Mesenchymal stem cell (in vitro differentiated cells and primary cell): ENCODE measurements around the gene MCTP2.
"Not testable (repeated sequence)": the region's sequence is repeated elsewhere in the genome, so short reads cannot be mapped to it uniquely, and the experiment has no call there.

Source experiments
- DNase-seq: peaks from one replicate; pipeline ENCODE4 v3.0.0-alpha.2; 2013
- H2AFZ ChIP-seq: one replicate; pipeline ENCODE4 v1.6.1; 2013; ENCODE audit warnings: low read depth, mild to moderate bottlenecking, control low read depth, inconsistent platforms, low read length, moderate library complexity
- H2AK5ac ChIP-seq: 2 replicates; pipeline ENCODE4 v1.6.1; 2013; ENCODE audit warnings: low read length, moderate library complexity, mild to moderate bottlenecking, inconsistent platforms; ENCODE audit not compliant: severe bottlenecking
- H2BK120ac ChIP-seq: one replicate; pipeline ENCODE4 v1.6.1; 2013; ENCODE audit warnings: low read depth, mild to moderate bottlenecking, inconsistent platforms, low read length, moderate library complexity
- H2BK12ac ChIP-seq, 2 experiments: one replicate each; pipeline ENCODE4 v1.6.1; 2013; ENCODE audit warnings: inconsistent platforms in 2 of 2, low read length in 2 of 2, mild to moderate bottlenecking in 2 of 2, moderate library complexity in 2 of 2, control low read depth in 1 of 2
- H2BK15ac ChIP-seq: one replicate; pipeline ENCODE4 v1.6.1; 2013; ENCODE audit warnings: mild to moderate bottlenecking, low read depth, inconsistent platforms; ENCODE audit not compliant: poor library complexity, severe bottlenecking
- H2BK5ac ChIP-seq: 2 replicates; pipeline ENCODE4 v1.6.1; 2013; ENCODE audit warnings: low read depth, mild to moderate bottlenecking, low read length, control low read depth, inconsistent platforms; ENCODE audit not compliant: poor library complexity, severe bottlenecking
- H3K14ac ChIP-seq, 2 experiments: one replicate each; pipeline ENCODE4 v1.6.1; 2013; ENCODE audit warnings: inconsistent platforms in 2 of 2, low read length in 2 of 2, control low read depth in 1 of 2, mild to moderate bottlenecking in 1 of 2, moderate library complexity in 1 of 2
- H3K18ac ChIP-seq, 2 experiments: one replicate each; pipeline ENCODE4 v1.6.1; 2013; ENCODE audit warnings: inconsistent platforms in 2 of 2, low read length in 2 of 2, control low read depth in 1 of 2, low read depth in 1 of 2, mild to moderate bottlenecking in 1 of 2
- H3K23ac ChIP-seq, 2 experiments: one replicate each; pipeline ENCODE4 v1.6.1; 2013; ENCODE audit warnings: inconsistent platforms in 2 of 2, low read length in 2 of 2, mild to moderate bottlenecking in 2 of 2, moderate library complexity in 2 of 2, control low read depth in 1 of 2
- H3K27ac ChIP-seq: 2 replicates; pipeline ENCODE4 v1.5.1; 2013; ENCODE audit warnings: mild to moderate bottlenecking, moderate library complexity, low read length, control low read depth, inconsistent platforms; ENCODE audit not compliant: poor library complexity, severe bottlenecking
- H3K27me3 ChIP-seq, 2 experiments: 2 replicates each; pipeline versions ENCODE4 v1.6.1 to v1.7.0; 2013; ENCODE audit warnings: low read length in 2 of 2, mild to moderate bottlenecking in 2 of 2, moderate library complexity in 2 of 2, control low read depth in 1 of 2, inconsistent platforms in 1 of 2; ENCODE audit not compliant: control insufficient read depth in 1 of 2, insufficient read depth in 1 of 2
- H3K36me3 ChIP-seq, 2 experiments: 2 replicates each; pipeline versions ENCODE4 v1.6.1 to v1.7.0; 2013; ENCODE audit warnings: low read length in 2 of 2, control low read depth in 1 of 2, inconsistent platforms in 1 of 2, low read depth in 1 of 2, mild to moderate bottlenecking in 1 of 2; ENCODE audit not compliant: insufficient read depth in 2 of 2, control insufficient read depth in 1 of 2
- H3K4ac ChIP-seq, 2 experiments: one replicate each; pipeline ENCODE4 v1.6.1; 2013; ENCODE audit warnings: inconsistent platforms in 2 of 2, low read length in 2 of 2, mild to moderate bottlenecking in 2 of 2, moderate library complexity in 2 of 2, control low read depth in 1 of 2, low read depth in 1 of 2
- H3K4me1 ChIP-seq: 2 replicates; pipeline ENCODE4 v1.6.1; 2013; ENCODE audit warnings: low read depth, low read length, control low read depth; ENCODE audit not compliant: control insufficient read depth, insufficient read depth
- H3K4me2 ChIP-seq: 2 replicates; pipeline ENCODE4 v1.6.1; 2013; ENCODE audit warnings: low read length, mild to moderate bottlenecking, inconsistent platforms; ENCODE audit not compliant: poor library complexity, severe bottlenecking
- H3K4me3 ChIP-seq, 2 experiments: 2 replicates each; pipeline versions ENCODE4 v1.5.1 to v1.7.0; 2013; ENCODE audit warnings: low read length in 2 of 2, mild to moderate bottlenecking in 2 of 2, control low read depth in 1 of 2, low read depth in 1 of 2; ENCODE audit not compliant: insufficient read depth in 1 of 2
- H3K79me1 ChIP-seq: replicated peaks from 2 replicates; pipeline ENCODE4 v1.6.1; 2013; ENCODE audit warnings: mild to moderate bottlenecking, control low read depth, low read length, inconsistent platforms; ENCODE audit not compliant: poor library complexity, severe bottlenecking
- H3K9ac ChIP-seq: 2 replicates; pipeline ENCODE4 v1.7.0; 2013; ENCODE audit warnings: mild to moderate bottlenecking, low read length, moderate library complexity
- H3K9me3 ChIP-seq: 2 replicates; pipeline ENCODE4 v1.7.0; 2013; ENCODE audit warnings: mild to moderate bottlenecking, low read length; ENCODE audit not compliant: control insufficient read depth
- H4K8ac ChIP-seq: one replicate; pipeline ENCODE4 v1.6.1; 2013; ENCODE audit warnings: inconsistent platforms, mild to moderate bottlenecking, low read length, moderate library complexity
- H4K91ac ChIP-seq: one replicate; pipeline ENCODE4 v1.6.1; 2013; ENCODE audit warnings: mild to moderate bottlenecking, low read length, inconsistent platforms
- WGBS: methylation state at CpG from one replicate; pipeline ENCODE4 v1.1.7; 2013; ENCODE audit warnings: mixed read lengths; 5-methylcytosine and 5-hydroxymethylcytosine counted together

The MCTP2 gene

GRCh38 chr15:94255540-94255939 is 24.2 kb downstream of the MCTP2 start:
- 87% methylated on average over 4 of the region's 4 CpGs for WGBS
- H2AK5ac ChIP-seq: no peak overlapping the region
- peak; percentile 27 for DNase-seq
- no peak overlapping the region for H3K4ac ChIP-seq
- no peaks in the 10 kb centered on the region for H3K36me3 ChIP-seq
- no peak overlapping the region for H4K8ac ChIP-seq
- H2BK15ac ChIP-seq: no peak overlapping the region
- no peak overlapping the region for H3K9ac ChIP-seq
- H2BK12ac ChIP-seq: no peak overlapping the region
- peaks cover 3% of the 10 kb centered on the region for H3K4me1 ChIP-seq
- H3K4me3 ChIP-seq: no peak overlapping the region
- H3K27ac ChIP-seq: no peak overlapping the region
- H2BK5ac ChIP-seq: no peak overlapping the region
- H4K91ac ChIP-seq: no peak overlapping the region
- no peak overlapping the region for H3K4me2 ChIP-seq
- no peak overlapping the region for H3K23ac ChIP-seq
- no peak overlapping the region for H3K18ac ChIP-seq
- no peaks in the 10 kb centered on the region for H3K9me3 ChIP-seq
- H3K14ac ChIP-seq: no peak overlapping the region
- H3K79me1 ChIP-seq: peaks cover 24% of the 10 kb centered on the region
- H2BK120ac ChIP-seq: no peak overlapping the region
- H3K27me3 ChIP-seq: no peaks in the 10 kb centered on the region
- H2AFZ ChIP-seq: no peak overlapping the region

GRCh38 chr15:94256511-94256910 is 25.1 kb downstream of the MCTP2 start:
- Histone ChIP-seq H2BK5ac (no peak overlapping the region), H3K4ac (no peak overlapping the region), H3K4me3 (no peak overlapping the region), H3K27ac (no peak overlapping the region), H3K18ac (no peak overlapping the region), H3K36me3 (no peaks in the 10 kb centered on the region), H2AFZ (no peak overlapping the region), H2BK15ac (no peak overlapping the region), H3K9me3 (no peaks in the 10 kb centered on the region), H3K27me3 (no peaks in the 10 kb centered on the region), H4K8ac (no peak overlapping the region), H2BK12ac (no peak overlapping the region), H3K4me1 (peaks cover 3% of the 10 kb centered on the region), H3K23ac (no peak overlapping the region), H3K9ac (no peak overlapping the region), H3K79me1 (peaks cover 26% of the 10 kb centered on the region), H2BK120ac (no peak overlapping the region), H3K4me2 (no peak overlapping the region), H2AK5ac (no peak overlapping the region), H4K91ac (no peak overlapping the region), H3K14ac (no peak overlapping the region)
- DNase-seq: no peak
- WGBS: 96% methylated on average over 2 of the region's 3 CpGs

- not testable (repeated sequence) for H3K27me3 ChIP-seq, H2BK5ac ChIP-seq, H3K9ac ChIP-seq, H4K91ac ChIP-seq, H3K18ac ChIP-seq, H2BK12ac ChIP-seq, H3K23ac ChIP-seq, H2BK120ac ChIP-seq, H3K4ac ChIP-seq, H2AK5ac ChIP-seq, H3K4me2 ChIP-seq, H3K4me1 ChIP-seq, H3K27ac ChIP-seq, H2AFZ ChIP-seq, DNase-seq, H3K9me3 ChIP-seq, H3K36me3 ChIP-seq, H3K14ac ChIP-seq, H4K8ac ChIP-seq, H3K4me3 ChIP-seq, H2BK15ac ChIP-seq
- peaks cover 24% of the 10 kb centered on the region for H3K79me1 ChIP-seq
- WGBS: 95% methylated on average over 7 of the region's 7 CpGs
These were observed 26.4 kb downstream of the MCTP2 start for GRCh38 chr15:94257776-94258175.

GRCh38 chr15:94258246-94258645 is 26.9 kb downstream of the MCTP2 start:
- H3K18ac ChIP-seq: no peak overlapping the region
- no peak overlapping the region for H3K9ac ChIP-seq
- no peaks in the 10 kb centered on the region for H3K27me3 ChIP-seq
- no peak overlapping the region for H2BK120ac ChIP-seq
- no peak overlapping the region for H2AFZ ChIP-seq
- no peak for DNase-seq
- no peaks in the 10 kb centered on the region for H3K9me3 ChIP-seq
- no peak overlapping the region for H3K14ac ChIP-seq
- no peak overlapping the region for H4K8ac ChIP-seq
- no peak overlapping the region for H3K4ac ChIP-seq
- H2BK5ac ChIP-seq: no peak overlapping the region
- H3K4me1 ChIP-seq: peaks cover 2% of the 10 kb centered on the region
- no peak overlapping the region for H3K4me3 ChIP-seq
- no peak overlapping the region for H3K23ac ChIP-seq
- no peak overlapping the region for H4K91ac ChIP-seq
- H3K79me1 ChIP-seq: peaks cover 22% of the 10 kb centered on the region
- H3K36me3 ChIP-seq: no peaks in the 10 kb centered on the region
- H2BK15ac ChIP-seq: no peak overlapping the region
- H3K27ac ChIP-seq: no peak overlapping the region
- no peak overlapping the region for H2AK5ac ChIP-seq
- no peak overlapping the region for H2BK12ac ChIP-seq
- H3K4me2 ChIP-seq: no peak overlapping the region
- no CpG with 5 or more reads among the region's 2 CpGs for WGBS
